ENCODE data around the gene NEURL1B.

Gene NEURL1B

GRCh38 chr5:172717481-172718195, 76.6 kb downstream of the NEURL1B start:
- TF ChIP-seq, protein P1, sequence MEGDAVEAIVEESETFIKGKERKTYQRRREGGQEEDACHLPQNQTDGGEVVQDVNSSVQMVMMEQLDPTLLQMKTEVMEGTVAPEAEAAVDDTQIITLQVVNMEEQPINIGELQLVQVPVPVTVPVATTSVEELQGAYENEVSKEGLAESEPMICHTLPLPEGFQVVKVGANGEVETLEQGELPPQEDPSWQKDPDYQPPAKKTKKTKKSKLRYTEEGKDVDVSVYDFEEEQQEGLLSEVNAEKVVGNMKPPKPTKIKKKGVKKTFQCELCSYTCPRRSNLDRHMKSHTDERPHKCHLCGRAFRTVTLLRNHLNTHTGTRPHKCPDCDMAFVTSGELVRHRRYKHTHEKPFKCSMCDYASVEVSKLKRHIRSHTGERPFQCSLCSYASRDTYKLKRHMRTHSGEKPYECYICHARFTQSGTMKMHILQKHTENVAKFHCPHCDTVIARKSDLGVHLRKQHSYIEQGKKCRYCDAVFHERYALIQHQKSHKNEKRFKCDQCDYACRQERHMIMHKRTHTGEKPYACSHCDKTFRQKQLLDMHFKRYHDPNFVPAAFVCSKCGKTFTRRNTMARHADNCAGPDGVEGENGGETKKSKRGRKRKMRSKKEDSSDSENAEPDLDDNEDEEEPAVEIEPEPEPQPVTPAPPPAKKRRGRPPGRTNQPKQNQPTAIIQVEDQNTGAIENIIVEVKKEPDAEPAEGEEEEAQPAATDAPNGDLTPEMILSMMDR (conservative IDR thresholded peaks at IDR 0.05; ENCODE audit: control insufficient read depth, insufficient read depth, low read depth, low read length), result no peak
- DNase-seq (ENCODE audit: low read depth), result no peak
- H3K4me3 ChIP-seq (ENCODE audit: control insufficient read depth, low read depth, low read length), result no peak overlapping the region

- TF ChIP-seq, protein P1 (conservative IDR thresholded peaks at IDR 0.05; ENCODE audit: control insufficient read depth, insufficient read depth, low read depth, low read length), result no peak
- H3K4me3 ChIP-seq (ENCODE audit: control insufficient read depth, low read depth, low read length), result no peak overlapping the region
- DNase-seq (ENCODE audit: low read depth), result no peak
These were observed 77.6 kb downstream of the NEURL1B start for GRCh38 chr5:172718527-172719114.

- DNase-seq (ENCODE audit: low read depth), result peak; percentile 36
- TF ChIP-seq, protein P1 (conservative IDR thresholded peaks at IDR 0.05; ENCODE audit: control insufficient read depth, insufficient read depth, low read depth, low read length), result no peak
- no peak overlapping the region for H3K4me3 ChIP-seq (ENCODE audit: control insufficient read depth, low read depth, low read length)
These were observed 78.1 kb downstream of the NEURL1B start for GRCh38 chr5:172719211-172719610.

GRCh38 chr5:172720655-172721054, 79.6 kb downstream of the NEURL1B start:
- DNase-seq (ENCODE audit: low read depth), result no peak
- TF ChIP-seq, protein P1 (conservative IDR thresholded peaks at IDR 0.05; ENCODE audit: control insufficient read depth, insufficient read depth, low read depth, low read length), result no peak

DNA sequence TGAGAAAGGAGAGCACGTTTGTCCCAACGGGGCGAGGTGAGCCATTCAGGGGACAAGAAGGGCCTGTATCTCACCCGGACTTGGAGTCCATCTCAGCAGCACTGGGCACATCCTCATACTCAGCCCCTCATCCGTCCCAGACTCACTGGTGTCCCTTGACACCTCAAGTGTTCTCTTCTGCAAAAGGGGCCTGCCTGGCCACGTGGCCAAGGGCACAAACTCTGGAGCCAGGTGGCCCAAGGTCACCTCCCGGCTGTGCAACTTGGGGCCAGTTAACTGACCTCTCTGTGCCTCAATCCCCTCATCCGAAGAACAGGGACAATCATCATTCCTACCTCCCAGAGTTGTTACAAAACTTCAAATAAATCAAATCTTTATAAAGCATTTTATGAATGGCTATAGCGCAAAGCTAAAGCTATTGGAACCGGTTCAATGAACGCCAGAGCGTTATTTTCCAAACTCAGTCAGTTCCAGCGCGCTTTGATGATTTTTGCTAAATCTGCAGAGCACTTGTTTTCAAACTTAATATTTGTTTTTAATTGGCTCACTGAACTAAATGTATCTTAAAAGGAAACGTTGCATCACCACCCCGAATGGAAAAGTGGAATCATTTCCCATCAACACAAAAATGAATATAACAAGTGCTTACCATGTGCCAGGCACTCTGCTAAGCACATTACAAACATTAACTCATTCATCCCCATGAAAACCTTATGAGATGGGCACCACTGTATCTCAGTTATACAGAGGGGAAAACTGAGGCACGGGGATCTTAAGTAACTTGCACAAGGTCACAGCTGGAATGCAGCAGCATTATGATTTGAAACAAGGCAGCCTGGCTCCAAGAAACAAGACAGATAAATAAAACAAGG, 80.6 kb downstream of the NEURL1B start:
- DNase-seq (ENCODE audit: low read depth), result peak; percentile 84
- H3K4me3 ChIP-seq (ENCODE audit: control insufficient read depth, low read depth, low read length), result no peak overlapping the region
- TF ChIP-seq, protein P1 (conservative IDR thresholded peaks at IDR 0.05; ENCODE audit: control insufficient read depth, insufficient read depth, low read depth, low read length), result no peak

More at GRCh38 chr5:172720655-172721054, 79.6 kb downstream of the NEURL1B start:
- no peak overlapping the region for H3K4me3 ChIP-seq (ENCODE audit: control insufficient read depth, low read depth, low read length)

DNA sequence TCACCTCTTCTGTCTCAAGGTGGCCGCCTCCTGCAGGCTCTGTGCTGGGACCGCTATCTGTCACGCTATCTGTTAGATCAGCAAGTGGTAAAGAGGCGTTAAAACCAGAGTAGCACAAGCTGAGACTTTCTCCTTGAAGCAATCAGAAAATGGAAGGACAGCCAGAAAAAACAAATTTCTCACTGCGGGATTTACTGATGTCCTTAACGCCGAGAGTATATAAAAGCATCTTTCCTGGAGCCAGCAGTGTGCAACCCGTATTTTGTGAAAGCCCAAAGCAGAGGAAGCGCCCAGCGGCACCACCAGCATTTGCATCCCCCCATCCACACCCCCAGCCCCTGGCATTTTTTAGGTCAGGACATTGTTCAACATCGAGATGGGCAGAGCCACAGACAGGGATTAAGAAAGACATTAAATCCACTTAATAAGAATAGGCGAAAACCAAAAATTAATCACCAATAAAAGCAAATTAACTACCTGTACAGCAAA, 81.3 kb downstream of the NEURL1B start:
- TF ChIP-seq, protein P1 (conservative IDR thresholded peaks at IDR 0.05; ENCODE audit: control insufficient read depth, insufficient read depth, low read depth, low read length), result no peak
- no peak overlapping the region for H3K4me3 ChIP-seq (ENCODE audit: control insufficient read depth, low read depth, low read length)
- no peak for DNase-seq (ENCODE audit: low read depth)
